K562 (cell line): ENCODE measurements around the gene YPEL1. TPM values are rescaled to one million over a fixed set of nuclear protein-coding genes. Genes with fewer than 3 reads are reported as not detected.

ENCODE experiments used
- AFF1 ChIP-seq, 2 experiments: fragments of 450-650 bp; IDR thresholded peaks; 2 replicates each; pipeline ENCODE4 v1.6.1; 2018; ENCODE audit warnings: mild to moderate bottlenecking in 2 of 2, low read depth in 1 of 2; ENCODE audit not compliant: partially characterized antibody in 2 of 2
- CAMTA2 ChIP-seq: fragments of 250-450 bp; sonication (Bioruptor Pico); conservative IDR thresholded peaks from 2 replicates; pipeline ENCODE4 v1.5.1; 2022
- MLX ChIP-seq, 2 experiments: fragments of 450-650 bp in 1 of 2; sonication (generic) in 1 of 2; formaldehyde crosslinking; conservative IDR thresholded peaks; 2 replicates each; pipeline versions ENCODE4 v1.4.0 to v1.8.1; 2020 to 2022; ENCODE audit warnings: mild to moderate bottlenecking in 1 of 2, missing genetic modification reagents in 1 of 2
- NR4A1 ChIP-seq, 2 experiments: fragments of 250-450 bp in 1 of 2; fragments of 450-650 bp in 1 of 2; sonication (Bioruptor Pico) in 1 of 2; IDR thresholded peaks; 2 replicates each; pipeline versions ENCODE4 v1.4.0 to v1.6.1; 2016 to 2020; ENCODE audit warnings: mild to moderate bottlenecking in 2 of 2, missing compliant biosample characterization in 1 of 2, missing genetic modification characterization in 1 of 2, moderate library complexity in 1 of 2
- PHB ChIP-seq: fragments of 250-450 bp; sonication (Bioruptor Pico); IDR thresholded peaks from 2 replicates; pipeline ENCODE4 v1.5.0; 2021
- SRF ChIP-seq, 2 experiments: fragments of 250-450, 450-650 bp in 1 of 2; sonication (Bioruptor Pico) in 1 of 2; sonication (generic) in 1 of 2; formaldehyde crosslinking; IDR thresholded peaks; 2 replicates each; pipeline versions ENCODE4 v1.5.0 to v1.5.1; 2020 to 2022; ENCODE audit warnings: mild to moderate bottlenecking in 1 of 2, missing genetic modification reagents in 1 of 2
- TSC22D4 ChIP-seq: fragments of 450-650 bp; IDR thresholded peaks from 2 replicates; pipeline ENCODE4 v1.6.1; 2016; ENCODE audit warnings: missing genetic modification characterization, missing biosample characterization, control low read depth
- ZBTB26 ChIP-seq: fragments of 450-650 bp; formaldehyde crosslinking; IDR thresholded peaks from 2 replicates; pipeline ENCODE4 v1.4.0; 2022; ENCODE audit warnings: missing genetic modification characterization
- ZKSCAN1 ChIP-seq: fragments of 150-350 bp; IDR thresholded peaks from 2 replicates; pipeline ENCODE4 v1.6.1; 2016; ENCODE audit warnings: low read depth, low read length
- ZNF347 ChIP-seq: fragments of 450-650 bp; formaldehyde crosslinking; IDR thresholded peaks from 2 replicates; pipeline ENCODE4 v1.4.0; 2020; ENCODE audit warnings: low read depth, mild to moderate bottlenecking, moderate library complexity
- ZNF785 ChIP-seq: fragments of 250-450 bp; sonication (Bioruptor Pico); IDR thresholded peaks from 2 replicates; pipeline ENCODE4 v1.4.0; 2020; ENCODE audit warnings: mild to moderate bottlenecking
- polyA plus RNA-seq, 8 experiments: library from polyadenylated mRNA; depleted of rRNA in 4 of 8; stranded (reverse) in 5 of 8; unstranded in 3 of 8; fragments of >200 nt; fragmentation: Nextera tagmentation in 2 of 8; fragmentation: Illumina TruSeq in 1 of 8; extraction: Ambion mirVana in 2 of 8; extraction: Trizol in 1 of 8; gene quantifications; 2 replicates each; pipeline versions ENCODE4 v1.2.1 to v1.2.3, GENCODE V29; 2011 to 2014; ENCODE audit warnings: inconsistent platforms in 1 of 8, missing spikeins in 1 of 8
- total RNA-seq, 7 experiments: library from RNA; depleted of rRNA in 6 of 7; stranded (reverse); fragments of >200 nt in 6 of 7; fragmentation: Illumina TruSeq in 2 of 7; extraction: Trizol in 2 of 7; gene quantifications; 2 replicates each; pipeline versions ENCODE4 v1.2.1 to v1.2.3, GENCODE V29; 2011 to 2021; ENCODE audit warnings: low replicate concordance in 1 of 7

Gene YPEL1
- total and polyA plus RNA-seq, 9 of the 15 experiments (the other 6 are each of a cell fraction or from before 2014, with no cell fraction given): 0.07 to 2.2 (median 0.46) TPM

- TF ChIP-seq AFF1 (IDR thresholded peaks at IDR 0.05; ENCODE audit: low read depth in 1 of 2, partially characterized antibody in 2 of 2) (no peak), SRF (CRISPR knock-in tag; IDR thresholded peaks at IDR 0.05) (peak in 1 of 2 experiments; percentile 13; a peak in 1 of 4 replicates), ZBTB26 (CRISPR knock-in tag) (peak; percentile 63; the same call in 1 of the 2 replicates), TSC22D4 (tag) (no peak), ZNF347 (CRISPR knock-in tag) (peak; percentile 52; the same call in 1 of the 2 replicates), MLX (CRISPR knock-in tag; conservative IDR thresholded peaks at IDR 0.05) (peak in 1 of 2 experiments; percentile 60; a peak in 2 of 4 replicates), PHB (CRISPR knock-in tag) (peak; percentile 64; the same call in 1 of the 2 replicates), CAMTA2 (CRISPR knock-in tag) (0 out of 2 replicates have a peak, but pooled peaks have one; percentile 42), ZKSCAN1 (peak; percentile 16; the same call in 1 of the 2 replicates), NR4A1 (CRISPR knock-in tag; IDR thresholded peaks at IDR 0.05) (peak; percentile 68; the same call in 1 of the 2 replicates), NR4A1 (tag; IDR thresholded peaks at IDR 0.05) (no peak), ZNF785 (0 out of 2 replicates have a peak, but pooled peaks have one; percentile 56)
Measured at GRCh38 chr22:21697021-21697771, 38.4 kb downstream of the YPEL1 start (continued).
